ENCODE measurements around the gene TADA3. TPM values are rescaled to one million over a fixed set of nuclear protein-coding genes. Genes with fewer than 3 reads are reported as not detected.

TADA3 gene
- total RNA-seq, 1 experiment from 2014 or later: 49.0 TPM

- TF ChIP-seq, protein P1, sequence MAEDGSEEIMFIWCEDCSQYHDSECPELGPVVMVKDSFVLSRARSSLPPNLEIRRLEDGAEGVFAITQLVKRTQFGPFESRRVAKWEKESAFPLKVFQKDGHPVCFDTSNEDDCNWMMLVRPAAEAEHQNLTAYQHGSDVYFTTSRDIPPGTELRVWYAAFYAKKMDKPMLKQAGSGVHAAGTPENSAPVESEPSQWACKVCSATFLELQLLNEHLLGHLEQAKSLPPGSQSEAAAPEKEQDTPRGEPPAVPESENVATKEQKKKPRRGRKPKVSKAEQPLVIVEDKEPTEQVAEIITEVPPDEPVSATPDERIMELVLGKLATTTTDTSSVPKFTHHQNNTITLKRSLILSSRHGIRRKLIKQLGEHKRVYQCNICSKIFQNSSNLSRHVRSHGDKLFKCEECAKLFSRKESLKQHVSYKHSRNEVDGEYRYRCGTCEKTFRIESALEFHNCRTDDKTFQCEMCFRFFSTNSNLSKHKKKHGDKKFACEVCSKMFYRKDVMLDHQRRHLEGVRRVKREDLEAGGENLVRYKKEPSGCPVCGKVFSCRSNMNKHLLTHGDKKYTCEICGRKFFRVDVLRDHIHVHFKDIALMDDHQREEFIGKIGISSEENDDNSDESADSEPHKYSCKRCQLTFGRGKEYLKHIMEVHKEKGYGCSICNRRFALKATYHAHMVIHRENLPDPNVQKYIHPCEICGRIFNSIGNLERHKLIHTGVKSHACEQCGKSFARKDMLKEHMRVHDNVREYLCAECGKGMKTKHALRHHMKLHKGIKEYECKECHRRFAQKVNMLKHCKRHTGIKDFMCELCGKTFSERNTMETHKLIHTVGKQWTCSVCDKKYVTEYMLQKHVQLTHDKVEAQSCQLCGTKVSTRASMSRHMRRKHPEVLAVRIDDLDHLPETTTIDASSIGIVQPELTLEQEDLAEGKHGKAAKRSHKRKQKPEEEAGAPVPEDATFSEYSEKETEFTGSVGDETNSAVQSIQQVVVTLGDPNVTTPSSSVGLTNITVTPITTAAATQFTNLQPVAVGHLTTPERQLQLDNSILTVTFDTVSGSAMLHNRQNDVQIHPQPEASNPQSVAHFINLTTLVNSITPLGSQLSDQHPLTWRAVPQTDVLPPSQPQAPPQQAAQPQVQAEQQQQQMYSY (CRISPR knock-in tag; IDR thresholded peaks at IDR 0.05): no peak
- TF ChIP-seq ZNF423 (CRISPR knock-in tag; IDR thresholded peaks at IDR 0.05) (no peak), ZNF317 (CRISPR knock-in tag; IDR thresholded peaks at IDR 0.05; ENCODE audit: borderline replicate concordance, low read depth) (no peak), ZNF416 (CRISPR knock-in tag; IDR thresholded peaks at IDR 0.05) (no peak), ZNF532 (CRISPR knock-in tag; IDR thresholded peaks at IDR 0.05; ENCODE audit: borderline replicate concordance) (no peak)
- TF ChIP-seq, protein P2, sequence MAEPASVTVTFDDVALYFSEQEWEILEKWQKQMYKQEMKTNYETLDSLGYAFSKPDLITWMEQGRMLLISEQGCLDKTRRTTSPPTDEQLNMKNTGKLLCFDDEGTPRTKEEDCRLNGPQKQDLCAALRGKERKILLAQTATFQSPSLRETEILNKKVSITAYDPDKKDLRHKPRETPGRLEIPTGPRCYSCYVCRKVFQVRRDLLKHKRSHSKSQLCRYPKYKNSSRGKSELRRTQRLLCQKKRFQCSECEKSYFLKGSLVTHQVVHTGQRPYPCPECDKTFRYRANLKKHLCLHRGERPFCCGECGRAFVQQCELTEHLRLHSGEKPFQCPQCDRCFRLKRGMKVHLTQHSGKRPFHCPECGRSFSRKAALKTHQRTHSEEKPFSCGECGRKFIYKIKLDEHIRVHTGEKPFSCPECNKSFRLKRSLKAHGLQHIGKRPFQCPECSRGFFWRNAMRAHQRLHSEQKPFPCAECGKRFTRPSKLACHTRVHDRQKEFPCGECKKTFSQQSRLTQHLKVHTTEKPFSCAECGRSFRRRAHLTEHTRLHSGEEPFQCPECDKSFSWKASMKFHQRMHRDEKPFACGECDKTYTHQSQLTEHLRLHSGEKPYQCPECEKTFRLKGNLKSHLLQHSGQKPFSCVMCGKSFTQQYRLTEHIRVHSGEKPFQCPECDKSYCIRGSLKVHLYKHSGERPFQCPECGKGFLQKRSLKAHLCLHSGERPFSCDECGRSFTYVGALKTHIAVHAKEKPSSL (CRISPR knock-in tag; conservative IDR thresholded peaks at IDR 0.05): no peak
Observed at GRCh38 chr3:9768141-9768775, 24.0 kb downstream of the TADA3 start (continued).

DNA sequence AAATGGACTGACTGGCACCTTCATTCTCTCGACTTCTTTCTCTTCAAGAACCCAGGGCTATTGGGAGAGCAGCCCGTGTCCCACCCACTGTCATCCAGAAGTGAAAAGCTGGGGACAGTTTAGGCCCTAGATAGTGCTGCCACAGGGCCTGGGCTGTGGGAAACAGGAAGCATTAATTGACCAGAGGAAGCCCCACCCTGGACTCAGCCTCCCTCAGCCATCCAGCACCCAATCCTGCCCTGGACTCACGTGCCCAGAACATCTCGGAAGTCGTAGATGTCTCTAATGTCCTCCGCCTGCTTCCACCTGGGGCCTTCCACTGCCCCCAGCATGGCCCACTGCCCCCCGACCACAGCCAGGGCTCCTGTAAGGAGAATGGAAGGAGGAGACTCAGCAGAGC is 24.9 kb downstream of the TADA3 start:
- ChIA-PET POLR2A (interaction anchor here (1.1 kb wide), 1 partner anchor 18 kb away, joined by 3 read pairs; the partner anchor contains the start of gene OGG1), CTCF (interaction anchor here (1.4 kb wide), 1 partner anchor 41 kb away, joined by 3 read pairs; no protein-coding TSS in a partner anchor)
- no peak overlapping the region for H3K4me3 Mint-ChIP-seq
- H3K27me3 Mint-ChIP-seq (ENCODE audit: low read depth): peaks cover 67% of the 10 kb centered on the region
- peaks cover 15% of the 10 kb centered on the region for H3K4me1 Mint-ChIP-seq
- no peak overlapping the region for H3K27ac Mint-ChIP-seq
- H3K36me3 Mint-ChIP-seq: no peaks in the 10 kb centered on the region
- H3K9me3 Mint-ChIP-seq: no peaks in the 10 kb centered on the region
- ATAC-seq: no peak
- DNase-seq (ENCODE audit: low spot score): no peak
- no peak for TF ChIP-seq NR1H2 (CRISPR knock-in tag; IDR thresholded peaks at IDR 0.05)
- TF ChIP-seq HMGXB4 (CRISPR knock-in tag; IDR thresholded peaks at IDR 0.05): no peak
- no peak for TF ChIP-seq AR (CRISPR knock-in tag; IDR thresholded peaks at IDR 0.05)
- TF ChIP-seq ATF1 (CRISPR knock-in tag; IDR thresholded peaks at IDR 0.05): no peak
- no peak for TF ChIP-seq ZNF232 (CRISPR knock-in tag; IDR thresholded peaks at IDR 0.05)
- no peak for TF ChIP-seq TCF7 (CRISPR knock-in tag; IDR thresholded peaks at IDR 0.05; ENCODE audit: low read depth)
- TF ChIP-seq, protein P3, sequence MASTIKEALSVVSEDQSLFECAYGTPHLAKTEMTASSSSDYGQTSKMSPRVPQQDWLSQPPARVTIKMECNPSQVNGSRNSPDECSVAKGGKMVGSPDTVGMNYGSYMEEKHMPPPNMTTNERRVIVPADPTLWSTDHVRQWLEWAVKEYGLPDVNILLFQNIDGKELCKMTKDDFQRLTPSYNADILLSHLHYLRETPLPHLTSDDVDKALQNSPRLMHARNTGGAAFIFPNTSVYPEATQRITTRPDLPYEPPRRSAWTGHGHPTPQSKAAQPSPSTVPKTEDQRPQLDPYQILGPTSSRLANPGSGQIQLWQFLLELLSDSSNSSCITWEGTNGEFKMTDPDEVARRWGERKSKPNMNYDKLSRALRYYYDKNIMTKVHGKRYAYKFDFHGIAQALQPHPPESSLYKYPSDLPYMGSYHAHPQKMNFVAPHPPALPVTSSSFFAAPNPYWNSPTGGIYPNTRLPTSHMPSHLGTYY (CRISPR knock-in tag; IDR thresholded peaks at IDR 0.05): no peak
- TF ChIP-seq, protein P4, sequence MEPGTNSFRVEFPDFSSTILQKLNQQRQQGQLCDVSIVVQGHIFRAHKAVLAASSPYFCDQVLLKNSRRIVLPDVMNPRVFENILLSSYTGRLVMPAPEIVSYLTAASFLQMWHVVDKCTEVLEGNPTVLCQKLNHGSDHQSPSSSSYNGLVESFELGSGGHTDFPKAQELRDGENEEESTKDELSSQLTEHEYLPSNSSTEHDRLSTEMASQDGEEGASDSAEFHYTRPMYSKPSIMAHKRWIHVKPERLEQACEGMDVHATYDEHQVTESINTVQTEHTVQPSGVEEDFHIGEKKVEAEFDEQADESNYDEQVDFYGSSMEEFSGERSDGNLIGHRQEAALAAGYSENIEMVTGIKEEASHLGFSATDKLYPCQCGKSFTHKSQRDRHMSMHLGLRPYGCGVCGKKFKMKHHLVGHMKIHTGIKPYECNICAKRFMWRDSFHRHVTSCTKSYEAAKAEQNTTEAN (CRISPR knock-in tag; IDR thresholded peaks at IDR 0.05): no peak
- TF ChIP-seq JUN (CRISPR knock-in tag; IDR thresholded peaks at IDR 0.05): no peak
- TF ChIP-seq SOX15 (CRISPR knock-in tag; IDR thresholded peaks at IDR 0.05): no peak
- no peak for TF ChIP-seq SP1 (CRISPR knock-in tag; conservative IDR thresholded peaks at IDR 0.05)
- TF ChIP-seq FOXP1 (CRISPR knock-in tag; IDR thresholded peaks at IDR 0.05; ENCODE audit: borderline replicate concordance): no peak
